ENCODE measurements around the gene PFDN1.

DNA sequence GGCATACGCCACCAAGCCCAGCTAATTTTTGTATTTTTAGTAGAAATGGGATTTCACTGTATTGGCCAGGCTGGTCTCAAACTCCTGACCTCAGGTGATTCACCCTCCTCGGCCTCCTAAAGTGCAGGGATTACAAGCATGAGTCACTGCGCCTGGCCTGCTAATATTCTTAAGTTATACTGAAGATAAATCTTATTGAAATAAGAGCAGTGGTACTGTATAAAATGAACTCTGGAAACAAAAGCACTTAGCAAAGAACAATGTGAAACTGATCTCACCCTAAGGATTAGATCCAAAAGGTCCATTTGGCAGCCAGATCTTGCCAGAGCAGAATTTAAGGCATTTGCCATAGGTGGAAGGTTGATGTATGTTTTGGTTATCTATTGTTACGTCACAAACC is 100.8 kb downstream of the PFDN1 start:
- TF ChIP-seq, protein P1, sequence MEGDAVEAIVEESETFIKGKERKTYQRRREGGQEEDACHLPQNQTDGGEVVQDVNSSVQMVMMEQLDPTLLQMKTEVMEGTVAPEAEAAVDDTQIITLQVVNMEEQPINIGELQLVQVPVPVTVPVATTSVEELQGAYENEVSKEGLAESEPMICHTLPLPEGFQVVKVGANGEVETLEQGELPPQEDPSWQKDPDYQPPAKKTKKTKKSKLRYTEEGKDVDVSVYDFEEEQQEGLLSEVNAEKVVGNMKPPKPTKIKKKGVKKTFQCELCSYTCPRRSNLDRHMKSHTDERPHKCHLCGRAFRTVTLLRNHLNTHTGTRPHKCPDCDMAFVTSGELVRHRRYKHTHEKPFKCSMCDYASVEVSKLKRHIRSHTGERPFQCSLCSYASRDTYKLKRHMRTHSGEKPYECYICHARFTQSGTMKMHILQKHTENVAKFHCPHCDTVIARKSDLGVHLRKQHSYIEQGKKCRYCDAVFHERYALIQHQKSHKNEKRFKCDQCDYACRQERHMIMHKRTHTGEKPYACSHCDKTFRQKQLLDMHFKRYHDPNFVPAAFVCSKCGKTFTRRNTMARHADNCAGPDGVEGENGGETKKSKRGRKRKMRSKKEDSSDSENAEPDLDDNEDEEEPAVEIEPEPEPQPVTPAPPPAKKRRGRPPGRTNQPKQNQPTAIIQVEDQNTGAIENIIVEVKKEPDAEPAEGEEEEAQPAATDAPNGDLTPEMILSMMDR (IDR thresholded peaks at IDR 0.05; ENCODE audit: poor library complexity) = no peak
- TF ChIP-seq EZH2 (IDR thresholded peaks at IDR 0.05; ENCODE audit: borderline replicate concordance) (no peak), EZH2phosphoT487 (IDR thresholded peaks at IDR 0.05; ENCODE audit: low read depth, severe bottlenecking, unreplicated experiment) (no peak)

Data from hepatocyte (in vitro differentiated cells).